ENCODE results near the gene CFAP119.
A peak's percentile ranks its signal among the peaks of the same experiment; 100 is the strongest.

CFAP119 gene

DNA sequence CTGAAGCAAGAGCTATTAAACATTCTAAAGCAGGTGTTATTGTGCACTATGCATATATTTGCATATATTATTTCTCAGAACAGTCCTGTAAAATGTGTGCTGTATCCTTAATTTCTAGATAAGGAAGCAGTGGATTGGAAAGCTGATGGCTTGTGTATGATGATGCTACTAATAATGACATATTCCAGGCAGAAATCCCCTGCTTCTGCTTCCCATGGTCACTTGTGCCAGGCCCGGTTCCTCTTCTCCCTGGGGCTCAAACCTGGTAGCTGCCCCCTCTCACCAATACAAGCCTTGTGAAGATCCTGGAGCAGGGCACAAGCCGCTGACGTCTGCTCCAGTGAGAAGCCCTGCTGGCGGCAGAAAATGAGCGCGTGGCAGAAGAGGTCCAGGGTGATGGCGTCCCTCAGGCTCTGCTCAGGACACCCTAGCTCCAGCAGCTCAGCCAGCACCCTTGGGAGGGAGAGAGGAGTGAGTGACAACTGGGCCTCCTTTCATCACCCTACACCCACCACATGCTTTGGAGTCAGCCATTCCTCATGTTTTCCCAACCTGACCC is 1.8 kb downstream of the CFAP119 start:
- no peak overlapping the region for H3K4me3 ChIP-seq (ENCODE audit: insufficient read depth, low read length, poor library complexity, severe bottlenecking)
- H3F3A ChIP-seq (ENCODE audit: insufficient read depth) = peaks cover 11% of the 10 kb centered on the region; the same call in 1 of the 2 replicates
- peaks cover 15% of the 10 kb centered on the region for H3K79me2 ChIP-seq (ENCODE audit: insufficient read depth, low read length)
- peak overlapping the region; percentile 66; the same call in 1 of the 2 replicates for H3K27ac ChIP-seq (ENCODE audit: low read depth, low read length)
- H3K9ac ChIP-seq (ENCODE audit: low read length) = peak overlapping the region; percentile 80
- H3K27me3 ChIP-seq (ENCODE audit: low read length) = no peaks in the 10 kb centered on the region
- H4K20me1 ChIP-seq (ENCODE audit: low read depth, low read length) = no peaks in the 10 kb centered on the region
- peak overlapping the region; percentile 69 for H3K4me2 ChIP-seq (ENCODE audit: low read depth, low read length, poor library complexity, severe bottlenecking)
- TF ChIP-seq, protein P1, sequence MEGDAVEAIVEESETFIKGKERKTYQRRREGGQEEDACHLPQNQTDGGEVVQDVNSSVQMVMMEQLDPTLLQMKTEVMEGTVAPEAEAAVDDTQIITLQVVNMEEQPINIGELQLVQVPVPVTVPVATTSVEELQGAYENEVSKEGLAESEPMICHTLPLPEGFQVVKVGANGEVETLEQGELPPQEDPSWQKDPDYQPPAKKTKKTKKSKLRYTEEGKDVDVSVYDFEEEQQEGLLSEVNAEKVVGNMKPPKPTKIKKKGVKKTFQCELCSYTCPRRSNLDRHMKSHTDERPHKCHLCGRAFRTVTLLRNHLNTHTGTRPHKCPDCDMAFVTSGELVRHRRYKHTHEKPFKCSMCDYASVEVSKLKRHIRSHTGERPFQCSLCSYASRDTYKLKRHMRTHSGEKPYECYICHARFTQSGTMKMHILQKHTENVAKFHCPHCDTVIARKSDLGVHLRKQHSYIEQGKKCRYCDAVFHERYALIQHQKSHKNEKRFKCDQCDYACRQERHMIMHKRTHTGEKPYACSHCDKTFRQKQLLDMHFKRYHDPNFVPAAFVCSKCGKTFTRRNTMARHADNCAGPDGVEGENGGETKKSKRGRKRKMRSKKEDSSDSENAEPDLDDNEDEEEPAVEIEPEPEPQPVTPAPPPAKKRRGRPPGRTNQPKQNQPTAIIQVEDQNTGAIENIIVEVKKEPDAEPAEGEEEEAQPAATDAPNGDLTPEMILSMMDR (IDR thresholded peaks at IDR 0.05; ENCODE audit: insufficient read depth, low read length, poor library complexity, severe bottlenecking) = no peak
- no peak for TF ChIP-seq EZH2phosphoT487 (conservative IDR thresholded peaks at IDR 0.05; ENCODE audit: low read length)
- H2AFZ ChIP-seq (ENCODE audit: low read depth, low read length, severe bottlenecking) = no peak overlapping the region
- no peaks in the 10 kb centered on the region for H3K9me2 ChIP-seq (replicated peaks; ENCODE audit: insufficient read depth, low read length)
- H3K36me3 ChIP-seq (ENCODE audit: low read length) = 0 out of 2 replicates have a peak, but pooled peaks cover 3% of the 10 kb centered on the region
- no peaks in the 10 kb centered on the region for H3K9me3 ChIP-seq (ENCODE audit: insufficient read depth, low read length)

DNA sequence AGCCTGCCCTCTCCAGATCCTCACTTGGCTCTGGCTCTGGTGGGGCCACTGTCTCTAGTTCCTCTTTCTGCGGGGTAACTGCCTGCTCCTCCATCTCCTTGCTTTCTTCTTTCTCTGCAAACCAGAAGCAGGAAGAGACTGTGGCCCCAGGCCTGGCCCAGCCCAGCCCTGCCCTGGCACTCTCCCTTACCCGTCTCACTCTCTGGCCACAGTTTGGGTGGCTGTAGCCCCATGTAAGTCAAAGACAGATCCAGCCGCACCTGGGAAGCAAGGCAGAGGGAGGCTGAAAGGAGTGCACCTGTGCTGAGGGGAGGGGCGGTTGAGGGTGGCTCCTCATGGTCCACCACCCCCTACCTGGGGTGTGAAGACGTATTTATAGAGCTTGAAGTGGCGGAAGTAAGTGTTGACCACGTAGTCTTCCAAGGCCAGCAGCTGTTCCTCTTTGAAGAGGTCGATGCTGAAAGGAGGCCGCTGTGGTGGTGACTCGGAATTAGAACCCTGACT is 2.8 kb downstream of the CFAP119 start:
- Histone ChIP-seq H3K9ac (ENCODE audit: low read length) (no peak overlapping the region), H3K36me3 (ENCODE audit: low read length) (peaks cover 7% of the 10 kb centered on the region; the same call in 1 of the 2 replicates), H3K79me2 (ENCODE audit: insufficient read depth, low read length) (peaks cover 15% of the 10 kb centered on the region), H2AFZ (ENCODE audit: low read depth, low read length, severe bottlenecking) (no peak overlapping the region), H3K9me3 (ENCODE audit: insufficient read depth, low read length) (no peaks in the 10 kb centered on the region), H3K4me3 (ENCODE audit: insufficient read depth, low read length, poor library complexity, severe bottlenecking) (no peak overlapping the region), H3F3A (ENCODE audit: insufficient read depth) (peaks cover 15% of the 10 kb centered on the region; the same call in 1 of the 2 replicates), H3K4me2 (ENCODE audit: low read depth, low read length, poor library complexity, severe bottlenecking) (no peak overlapping the region), H3K9me2 (replicated peaks; ENCODE audit: insufficient read depth, low read length) (no peaks in the 10 kb centered on the region), H3K27me3 (ENCODE audit: low read length) (no peaks in the 10 kb centered on the region), H4K20me1 (ENCODE audit: low read depth, low read length) (no peaks in the 10 kb centered on the region), H3K27ac (ENCODE audit: low read depth, low read length) (peak overlapping the region; percentile 49)
- no peak for TF ChIP-seq EZH2phosphoT487 (conservative IDR thresholded peaks at IDR 0.05; ENCODE audit: low read length)
- TF ChIP-seq, protein P1 (IDR thresholded peaks at IDR 0.05; ENCODE audit: insufficient read depth, low read length, poor library complexity, severe bottlenecking) = no peak

DNA sequence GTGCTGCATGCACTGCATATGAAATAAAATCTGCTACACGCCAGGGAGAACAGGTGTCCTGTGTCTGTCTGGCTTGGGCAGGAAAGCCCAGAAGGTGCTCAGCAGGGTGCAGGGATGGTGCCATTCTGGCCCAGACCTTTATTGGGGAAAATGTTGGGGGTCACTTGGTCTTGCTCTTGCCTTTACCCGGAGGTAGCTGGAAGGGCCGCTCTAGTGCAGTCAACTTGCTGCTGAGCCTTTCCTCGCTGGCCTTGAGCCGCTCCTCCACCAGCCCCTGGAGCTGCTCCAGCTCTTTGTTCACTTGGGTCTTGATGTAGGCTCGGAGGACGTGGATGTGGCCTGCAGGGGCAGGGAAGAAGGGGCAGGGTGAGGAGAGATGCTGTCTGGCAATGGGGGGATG is 4.5 kb downstream of the CFAP119 start:
- H3K36me3 ChIP-seq (ENCODE audit: low read length) = peaks cover 4% of the 10 kb centered on the region; the same call in 1 of the 2 replicates
- TF ChIP-seq, protein P1 (IDR thresholded peaks at IDR 0.05; ENCODE audit: insufficient read depth, low read length, poor library complexity, severe bottlenecking) = no peak
- TF ChIP-seq EZH2phosphoT487 (conservative IDR thresholded peaks at IDR 0.05; ENCODE audit: low read length) = no peak

More for the DNA sequence above, 4.5 kb downstream of the CFAP119 start:
- Histone ChIP-seq H3F3A (ENCODE audit: insufficient read depth) (peaks cover 15% of the 10 kb centered on the region; the same call in 1 of the 2 replicates), H3K9ac (ENCODE audit: low read length) (no peak overlapping the region), H3K4me3 (ENCODE audit: insufficient read depth, low read length, poor library complexity, severe bottlenecking) (no peak overlapping the region), H3K27me3 (ENCODE audit: low read length) (no peaks in the 10 kb centered on the region), H4K20me1 (ENCODE audit: low read depth, low read length) (no peaks in the 10 kb centered on the region), H3K9me2 (replicated peaks; ENCODE audit: insufficient read depth, low read length) (no peaks in the 10 kb centered on the region), H3K4me2 (ENCODE audit: low read depth, low read length, poor library complexity, severe bottlenecking) (no peak overlapping the region), H3K27ac (ENCODE audit: low read depth, low read length) (no peak overlapping the region), H3K9me3 (ENCODE audit: insufficient read depth, low read length) (no peaks in the 10 kb centered on the region), H3K79me2 (ENCODE audit: insufficient read depth, low read length) (peaks cover 1% of the 10 kb centered on the region), H2AFZ (ENCODE audit: low read depth, low read length, severe bottlenecking) (no peak overlapping the region)

Measured in SU-DHL-6 (cell line).